Subcutaneous abdominal adipose tissue (tissue), 5 donors: Measurements from ENCODE around the gene UGGT1.

ENCODE experiments used
- H3K27ac ChIP-seq: one replicate; pipeline ENCODE4 v1.7.0; 2013; ENCODE audit warnings: low read depth, mild to moderate bottlenecking, inconsistent platforms, low read length, moderate library complexity
- H3K27me3 ChIP-seq, 5 donors: one replicate each; pipeline ENCODE4 v1.7.0; 2013; ENCODE audit warnings: low read length in 5 of 5, inconsistent platforms in 1 of 5; ENCODE audit not compliant: control insufficient read depth in 5 of 5, insufficient read depth in 4 of 5
- H3K36me3 ChIP-seq, 5 donors: one replicate each; pipeline ENCODE4 v1.7.0; 2013; ENCODE audit warnings: low read length in 5 of 5; ENCODE audit not compliant: control insufficient read depth in 5 of 5, insufficient read depth in 5 of 5
- H3K4me1 ChIP-seq, 5 donors: one replicate each; pipeline ENCODE4 v1.7.0; 2013; ENCODE audit warnings: low read length in 5 of 5, mild to moderate bottlenecking in 3 of 5, moderate library complexity in 1 of 5; ENCODE audit not compliant: control insufficient read depth in 5 of 5, insufficient read depth in 5 of 5
- H3K4me3 ChIP-seq, 5 donors: one replicate each; pipeline ENCODE4 v1.7.0; 2013; ENCODE audit warnings: low read length in 5 of 5, low read depth in 1 of 5
- H3K9ac ChIP-seq, 5 donors: one replicate each; pipeline ENCODE4 v1.7.0; 2013; ENCODE audit warnings: low read length in 5 of 5, mild to moderate bottlenecking in 4 of 5, moderate library complexity in 3 of 5
- H3K9me3 ChIP-seq, 5 donors: one replicate each; pipeline ENCODE4 v1.7.0; 2013; ENCODE audit warnings: low read length in 5 of 5; ENCODE audit not compliant: control insufficient read depth in 5 of 5
- donor health status: healthy.
- donor health status: healthy.
- donor health status: healthy.
- donor health status: healthy.
- donor health status: healthy.

Gene UGGT1

DNA sequence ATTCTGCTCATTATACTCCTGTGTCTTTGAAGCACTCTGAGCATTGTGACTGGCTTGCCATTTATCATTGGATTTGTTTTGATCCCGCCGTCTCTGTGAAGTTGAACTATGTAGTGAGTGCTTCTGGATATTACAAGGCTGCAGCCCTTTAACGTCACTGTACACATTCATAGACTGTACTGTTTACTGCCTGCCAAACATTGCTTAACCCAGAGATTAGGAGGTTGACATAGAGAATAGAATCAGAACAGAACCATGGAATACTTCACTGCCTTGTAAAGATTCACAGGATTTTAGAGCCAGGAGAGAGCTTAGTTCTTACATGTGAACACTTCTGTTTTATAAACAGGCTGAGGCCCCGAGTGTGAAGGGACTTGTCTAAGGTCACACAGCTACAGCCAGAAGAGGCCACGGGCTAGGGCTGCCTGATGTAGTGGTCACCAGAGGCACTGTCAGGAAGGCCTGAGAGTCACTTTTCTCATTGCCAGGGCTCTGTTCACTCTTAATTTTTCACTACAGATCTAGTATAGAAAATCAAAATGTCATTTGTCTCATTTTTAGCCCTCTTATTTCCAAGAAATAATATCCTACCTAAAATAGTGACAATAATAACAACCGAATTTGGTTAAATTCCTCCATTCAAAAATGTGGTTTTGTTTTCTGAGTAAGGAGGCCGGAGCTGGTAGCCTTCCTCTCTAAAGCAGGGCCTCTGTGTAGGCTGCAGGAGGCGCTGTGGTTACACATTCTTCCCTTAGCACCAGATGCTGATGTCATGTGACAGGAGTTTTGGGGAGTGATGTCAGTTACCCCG, 87.9 kb downstream of the UGGT1 start:
- H3K9ac ChIP-seq = no peak overlapping the region
- no peak overlapping the region for H3K27ac ChIP-seq
- no peaks in the 10 kb centered on the region for H3K9me3 ChIP-seq
- H3K4me3 ChIP-seq = no peak overlapping the region
- H3K36me3 ChIP-seq = peaks cover 62 to 89% (median 74%) of the 10 kb centered on the region in 5 donors
- H3K27me3 ChIP-seq = no peaks in the 10 kb centered on the region
- H3K4me1 ChIP-seq = no peaks in the 10 kb centered on the region

DNA sequence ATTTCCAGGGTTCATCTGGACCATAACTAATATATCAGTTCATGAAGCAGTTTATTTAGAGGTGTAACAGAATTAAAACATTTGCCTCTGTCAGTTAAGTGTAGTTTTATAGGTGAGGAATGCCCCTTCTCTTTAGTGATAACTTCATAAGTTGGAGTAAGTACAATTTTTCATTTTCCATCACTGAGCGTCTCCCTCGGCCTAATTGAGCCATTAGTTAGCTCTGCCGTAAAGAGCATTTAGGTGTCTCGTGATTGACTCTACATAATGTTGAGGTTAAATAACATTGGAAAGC, 88.4 kb downstream of the UGGT1 start:
- H3K4me1 ChIP-seq = no peaks in the 10 kb centered on the region
- no peak overlapping the region for H3K4me3 ChIP-seq
- no peak overlapping the region for H3K27ac ChIP-seq
- H3K27me3 ChIP-seq = no peaks in the 10 kb centered on the region
- no peaks in the 10 kb centered on the region for H3K9me3 ChIP-seq
- H3K36me3 ChIP-seq = peaks cover 65 to 89% (median 69%) of the 10 kb centered on the region in 5 donors
- no peak overlapping the region for H3K9ac ChIP-seq

GRCh38 chr2:128180031-128180430, 89.0 kb downstream of the UGGT1 start:
- H3K9me3 ChIP-seq = no peaks in the 10 kb centered on the region
- H3K36me3 ChIP-seq = peaks cover 59 to 89% (median 64%) of the 10 kb centered on the region in 5 donors
- no peaks in the 10 kb centered on the region for H3K27me3 ChIP-seq
- no peaks in the 10 kb centered on the region for H3K4me1 ChIP-seq
- H3K27ac ChIP-seq = no peak overlapping the region
- H3K9ac ChIP-seq = no peak overlapping the region
- no peak overlapping the region for H3K4me3 ChIP-seq

DNA sequence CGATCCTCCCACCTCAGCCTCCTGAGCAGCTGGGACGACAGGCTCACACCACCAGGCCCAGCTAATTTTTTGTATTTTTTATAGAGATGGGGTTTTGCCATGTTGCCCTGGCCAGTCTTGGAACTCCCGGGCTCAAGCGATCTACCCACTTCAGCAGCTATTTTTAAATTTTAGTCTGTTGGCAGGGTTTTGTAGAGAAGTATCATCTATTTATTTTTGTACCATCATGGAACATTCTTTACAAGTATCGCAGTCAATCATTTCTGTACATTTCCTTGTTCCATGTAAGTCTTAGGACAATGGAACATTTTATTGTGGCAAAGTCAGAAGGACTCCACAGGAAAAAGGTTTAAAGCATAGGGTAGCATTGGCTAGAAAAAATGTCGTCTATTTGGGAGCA, 94.6 kb downstream of the UGGT1 start:
- Histone ChIP-seq H3K36me3 (peaks cover 26 to 57% (median 47%) of the 10 kb centered on the region in 5 donors), H3K4me3 (no peak overlapping the region), H3K4me1 (peaks cover 0 to 23% (median 0%) of the 10 kb centered on the region in 5 donors), H3K9ac (no peak overlapping the region), H3K27ac (no peak overlapping the region), H3K27me3 (no peaks in the 10 kb centered on the region), H3K9me3 (no peaks in the 10 kb centered on the region)

DNA sequence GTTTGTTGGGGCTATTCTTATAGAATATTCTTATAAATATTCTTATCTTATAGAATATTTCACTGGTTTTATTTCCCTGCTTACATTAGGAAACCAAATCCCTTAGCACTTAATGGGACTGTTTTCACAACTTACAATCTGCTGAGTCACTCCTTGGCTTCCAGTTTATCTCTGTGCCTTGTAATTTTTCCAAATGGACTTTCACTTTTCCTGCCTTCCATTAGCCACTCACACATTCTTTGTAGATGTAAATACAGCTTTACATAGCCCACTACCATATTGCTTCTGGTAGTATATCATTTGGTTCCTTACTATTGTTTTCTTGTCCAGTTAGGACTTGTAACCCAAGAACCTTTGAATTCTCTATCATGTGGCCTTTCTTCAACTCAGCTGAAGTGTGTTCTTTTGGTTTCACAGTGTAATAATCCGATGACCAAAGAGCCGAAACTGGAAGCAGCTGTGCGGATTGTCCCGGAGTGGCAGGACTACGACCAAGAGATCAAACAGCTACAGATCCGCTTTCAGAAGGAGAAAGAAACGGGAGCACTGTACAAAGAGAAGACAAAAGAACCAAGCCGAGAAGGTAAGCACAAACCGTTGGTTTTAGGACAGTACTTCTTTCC, 96.1 kb downstream of the UGGT1 start:
- H3K9ac ChIP-seq = peak overlapping the region in 3 of 5 donors; percentile 16 to 81 (median 70)
- H3K36me3 ChIP-seq = peaks cover 19 to 57% (median 41%) of the 10 kb centered on the region in 5 donors
- H3K27ac ChIP-seq = peak overlapping the region; percentile 70
- no peaks in the 10 kb centered on the region for H3K27me3 ChIP-seq
- no peaks in the 10 kb centered on the region for H3K9me3 ChIP-seq
- peaks cover 0 to 26% (median 0%) of the 10 kb centered on the region in 5 donors for H3K4me1 ChIP-seq
- peak overlapping the region; percentile 29 to 60 (median 45) for H3K4me3 ChIP-seq

DNA sequence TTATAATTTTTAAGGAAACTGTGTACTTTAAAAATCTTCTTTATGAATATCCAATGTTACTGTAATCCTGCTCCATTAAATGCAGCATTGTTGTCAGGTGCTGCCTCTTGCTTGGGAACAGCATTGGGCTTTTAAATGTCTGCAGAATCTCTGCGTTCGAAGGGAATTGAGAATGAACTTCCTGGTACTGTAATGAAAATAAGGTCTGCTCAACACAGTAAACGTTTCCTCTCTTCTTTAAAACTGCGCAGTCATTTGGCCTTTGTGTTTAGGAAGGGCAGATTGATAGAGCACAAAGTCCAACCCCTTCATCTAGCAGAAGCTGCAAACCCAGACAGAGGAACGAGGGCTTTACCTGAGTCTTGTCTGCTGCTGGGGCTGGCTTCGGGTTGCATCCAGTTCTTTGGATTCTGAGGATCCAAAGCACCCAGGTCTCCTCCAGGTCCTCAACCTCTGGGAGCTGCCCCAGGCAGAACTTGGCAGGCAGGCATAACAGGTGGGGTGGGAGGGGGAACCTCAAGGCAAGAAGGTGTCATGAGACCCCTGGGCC, 104.5 kb downstream of the UGGT1 start:
- H3K27ac ChIP-seq = no peak overlapping the region
- no peaks in the 10 kb centered on the region for H3K9me3 ChIP-seq
- H3K4me1 ChIP-seq = peaks cover 0 to 12% (median 6%) of the 10 kb centered on the region in 5 donors
- H3K9ac ChIP-seq = no peak overlapping the region
- H3K27me3 ChIP-seq = no peaks in the 10 kb centered on the region
- no peak overlapping the region for H3K4me3 ChIP-seq
- peaks cover 0 to 16% (median 9%) of the 10 kb centered on the region in 5 donors for H3K36me3 ChIP-seq

DNA sequence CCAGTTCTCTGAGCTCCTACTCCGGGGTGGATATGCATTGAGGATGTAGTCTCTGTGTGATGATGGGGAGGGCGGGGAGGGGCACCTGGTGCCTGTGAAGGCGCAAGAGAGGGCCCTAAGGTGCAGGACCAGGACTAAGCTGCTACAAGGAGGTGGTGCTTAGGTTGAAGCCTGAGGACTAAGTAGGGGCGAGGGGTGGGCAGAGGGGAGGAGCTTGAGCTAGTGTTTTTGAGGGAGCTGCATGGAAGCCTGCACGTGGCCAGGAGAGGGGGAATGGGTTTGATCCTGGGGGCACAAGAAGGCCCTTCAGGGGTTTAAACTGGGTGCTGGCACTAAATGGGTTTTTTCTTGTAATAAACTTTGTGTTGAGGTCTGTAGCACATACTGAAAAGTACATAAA, 105.0 kb downstream of the UGGT1 start:
- Histone ChIP-seq H3K9ac (peak overlapping the region in 1 of 5 donors; percentile 43), H3K27me3 (no peaks in the 10 kb centered on the region), H3K4me3 (no peak overlapping the region), H3K27ac (no peak overlapping the region), H3K36me3 (peaks cover 0 to 10% (median 4%) of the 10 kb centered on the region in 5 donors), H3K4me1 (peaks cover 0 to 12% (median 6%) of the 10 kb centered on the region in 5 donors), H3K9me3 (no peaks in the 10 kb centered on the region)

GRCh38 chr2:128196471-128196931, 105.5 kb downstream of the UGGT1 start:
- Histone ChIP-seq H3K27me3 (no peaks in the 10 kb centered on the region), H3K9ac (peak overlapping the region in 1 of 5 donors; percentile 43), H3K9me3 (no peaks in the 10 kb centered on the region), H3K4me1 (peaks cover 0 to 12% (median 6%) of the 10 kb centered on the region in 5 donors), H3K4me3 (no peak overlapping the region), H3K36me3 (peaks cover 0 to 6% (median 3%) of the 10 kb centered on the region in 5 donors), H3K27ac (no peak overlapping the region)

DNA sequence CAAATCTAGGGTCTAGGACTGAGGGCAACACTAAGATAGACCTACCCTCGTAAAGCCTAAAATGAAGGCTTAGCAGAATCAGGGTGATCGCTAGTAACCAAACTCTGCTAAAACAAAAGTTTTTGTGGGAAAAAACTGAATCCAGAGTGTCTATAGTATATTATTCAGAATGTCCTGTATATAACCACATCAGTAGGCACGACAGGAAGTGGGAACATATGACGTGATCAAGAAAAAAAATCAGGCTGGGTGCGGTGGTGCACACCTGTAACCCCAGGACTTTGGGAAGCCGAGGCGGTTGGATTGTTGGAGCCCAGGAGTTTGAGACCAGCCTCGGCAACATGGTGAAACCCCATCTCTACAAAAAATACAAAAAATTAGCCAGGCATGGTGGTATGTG, 106.1 kb downstream of the UGGT1 start:
- no peak overlapping the region for H3K9ac ChIP-seq
- H3K27ac ChIP-seq = no peak overlapping the region
- no peak overlapping the region for H3K4me3 ChIP-seq
- H3K9me3 ChIP-seq = no peaks in the 10 kb centered on the region
- peaks cover 0 to under 1% (median 0%) of the 10 kb centered on the region in 5 donors for H3K36me3 ChIP-seq
- H3K27me3 ChIP-seq = no peaks in the 10 kb centered on the region
- peaks cover 0 to 12% (median 6%) of the 10 kb centered on the region in 5 donors for H3K4me1 ChIP-seq

DNA sequence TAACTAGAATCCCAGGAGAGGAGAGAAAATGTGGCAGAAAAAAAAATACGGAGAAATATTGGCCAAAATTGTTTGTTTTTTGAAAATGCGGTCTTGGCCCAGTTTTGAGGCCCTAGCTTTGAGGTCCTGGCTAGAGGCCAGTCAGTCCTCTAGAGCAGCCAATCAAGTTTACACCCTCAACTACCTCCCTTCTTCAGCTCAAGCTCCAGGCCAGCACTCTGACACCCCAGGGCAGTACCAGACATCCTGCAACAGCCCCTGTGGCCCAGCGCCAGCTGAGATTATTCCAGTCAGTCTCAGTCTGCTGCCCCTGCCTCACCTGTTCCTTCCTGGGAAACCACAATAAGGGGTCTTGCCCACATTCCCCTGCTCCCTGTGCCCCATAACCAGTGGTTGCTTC, 107.7 kb downstream of the UGGT1 start:
- no peaks in the 10 kb centered on the region for H3K27me3 ChIP-seq
- H3K4me3 ChIP-seq = no peak overlapping the region
- H3K9ac ChIP-seq = no peak overlapping the region
- no peaks in the 10 kb centered on the region for H3K36me3 ChIP-seq
- peaks cover 0 to 12% (median 5%) of the 10 kb centered on the region in 5 donors for H3K4me1 ChIP-seq
- no peaks in the 10 kb centered on the region for H3K9me3 ChIP-seq
- H3K27ac ChIP-seq = no peak overlapping the region
